Body of pancreas (tissue), 4 donors: Measurements from ENCODE around the gene CLPTM1L. TPM values are rescaled to one million over a fixed set of nuclear protein-coding genes. Genes with fewer than 3 reads are reported as not detected.

Experiments
- ATAC-seq: fragments of 150-250 bp; one replicate; pipeline ENCODE4 v1.9.1; 2016
- DNase-seq, 4 donors: peaks; one replicate each; pipeline ENCODE4 v3.0.0-alpha.2; 2019
- H3K27ac ChIP-seq, 4 donors: fragments of 200-600 bp; sonication (generic); 1 replicate in 3 of 4; 2 replicates in 1 of 4; pipeline versions ENCODE4 v1.5.1 to v1.6.1; 2016 to 2019; ENCODE audit warnings: mild to moderate bottlenecking in 1 of 4, mixed read lengths in 1 of 4, moderate library complexity in 1 of 4
- H3K27me3 ChIP-seq, 2 donors: fragments of 200-600 bp; sonication (generic); one replicate each; pipeline ENCODE4 v1.6.0; 2016; ENCODE audit warnings: mild to moderate bottlenecking in 1 of 2
- H3K36me3 ChIP-seq, 2 donors: fragments of 200-600 bp; sonication (generic); replicated peaks in 1 of 2; 2 replicates each; pipeline ENCODE4 v1.5.1; 2016; ENCODE audit warnings: low read depth in 2 of 2; ENCODE audit not compliant: insufficient read depth in 1 of 2
- H3K4me1 ChIP-seq: fragments of 200-600 bp; sonication (generic); one replicate; pipeline ENCODE4 v1.6.0; 2016
- H3K4me3 ChIP-seq, 2 donors: fragments of 200-600 bp; sonication (generic); 1 replicate in 1 of 2; 2 replicates in 1 of 2; pipeline ENCODE4 v1.5.1; 2016 to 2019
- H3K9me3 ChIP-seq, 3 donors: fragments of 200-600 bp; sonication (generic); 1 replicate in 2 of 3; 2 replicates in 1 of 3; pipeline ENCODE4 v1.5.1; 2016
- POLR2A ChIP-seq, 3 donors: fragments of 450-650 bp; IDR thresholded peaks; one replicate each; pipeline ENCODE4 v1.6.1; 2016; ENCODE audit warnings: antibody characterized with exemption in 3 of 3, mild to moderate bottlenecking in 2 of 3
- WGBS, 2 donors: methylation state at CpG; one replicate each; pipeline ENCODE4 v1.1.5; 2017; 5-methylcytosine and 5-hydroxymethylcytosine counted together
- intact Hi-C: fragments of 100-400 bp; cut with DNase I; formaldehyde crosslinking; loops from one replicate; pipeline ENCODE4 v1.15.1; 2023
- total RNA-seq, 2 donors: library from RNA; depleted of rRNA; stranded (reverse); fragments of >200 nt; gene quantifications; one replicate each; pipeline ENCODE4 v1.1.0, GENCODE V29; 2016
- TF ChIP-seq, protein P1 (sequence below), 7 experiments: fragments of 450-650 bp in 4 of 7; fragments of 200-600 bp in 3 of 7; sonication (generic) in 3 of 7; IDR thresholded peaks; one replicate each; pipeline ENCODE4 v1.5.1; 2016 to 2019; ENCODE audit warnings: antibody characterized with exemption in 7 of 7

The CLPTM1L gene
- total RNA-seq, 2 donors from 2014 or later = 91.3 to 109 TPM

DNA sequence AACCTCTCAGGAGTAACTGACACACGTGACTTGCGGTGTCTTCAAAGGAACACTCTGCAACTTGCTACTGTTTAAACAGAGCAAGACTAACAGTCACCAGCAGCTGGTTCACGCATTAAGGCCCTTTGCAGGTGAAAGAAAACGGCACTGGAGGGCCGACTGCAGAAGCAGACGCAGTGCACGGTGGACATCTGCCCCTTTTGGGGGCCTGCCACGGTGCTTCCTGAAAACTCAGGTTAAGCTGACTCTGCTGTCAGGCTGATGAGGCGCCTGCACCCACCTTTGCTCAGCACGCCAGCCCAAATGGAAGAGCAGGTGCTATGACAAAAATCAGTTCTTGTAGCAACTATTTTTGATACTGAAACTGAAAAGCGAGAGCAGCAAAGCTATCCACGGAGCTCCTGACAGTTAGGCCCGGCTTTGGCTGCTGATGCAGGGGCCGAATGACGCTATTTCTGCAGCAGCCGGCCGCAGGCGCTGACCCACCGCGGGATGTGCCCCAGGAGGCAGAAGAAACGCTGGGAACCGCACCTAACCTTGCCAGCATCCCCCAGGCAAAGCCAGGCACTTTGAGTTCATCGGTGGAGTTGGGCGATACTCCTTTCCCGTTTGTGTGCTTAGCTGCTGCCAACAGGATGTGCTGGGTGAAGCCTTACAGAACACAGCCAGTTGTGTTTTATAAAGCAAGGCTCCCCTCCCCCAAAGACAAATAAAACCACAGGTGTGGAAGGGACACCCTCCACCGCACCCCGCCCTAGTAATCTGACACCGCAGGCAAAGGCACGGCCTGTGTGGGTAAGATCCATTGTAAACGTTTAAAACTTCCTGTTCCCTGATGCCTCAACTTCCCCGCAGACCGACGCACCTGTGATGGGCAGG lies 29.0 kb downstream of the CLPTM1L start:
- peaks cover 21% of the 10 kb centered on the region for H3K4me1 ChIP-seq
- H3K27ac ChIP-seq = peak overlapping the region; percentile 76 to 88 (median 84)
- intact Hi-C loops = no loop called here
- TF ChIP-seq, protein P1, sequence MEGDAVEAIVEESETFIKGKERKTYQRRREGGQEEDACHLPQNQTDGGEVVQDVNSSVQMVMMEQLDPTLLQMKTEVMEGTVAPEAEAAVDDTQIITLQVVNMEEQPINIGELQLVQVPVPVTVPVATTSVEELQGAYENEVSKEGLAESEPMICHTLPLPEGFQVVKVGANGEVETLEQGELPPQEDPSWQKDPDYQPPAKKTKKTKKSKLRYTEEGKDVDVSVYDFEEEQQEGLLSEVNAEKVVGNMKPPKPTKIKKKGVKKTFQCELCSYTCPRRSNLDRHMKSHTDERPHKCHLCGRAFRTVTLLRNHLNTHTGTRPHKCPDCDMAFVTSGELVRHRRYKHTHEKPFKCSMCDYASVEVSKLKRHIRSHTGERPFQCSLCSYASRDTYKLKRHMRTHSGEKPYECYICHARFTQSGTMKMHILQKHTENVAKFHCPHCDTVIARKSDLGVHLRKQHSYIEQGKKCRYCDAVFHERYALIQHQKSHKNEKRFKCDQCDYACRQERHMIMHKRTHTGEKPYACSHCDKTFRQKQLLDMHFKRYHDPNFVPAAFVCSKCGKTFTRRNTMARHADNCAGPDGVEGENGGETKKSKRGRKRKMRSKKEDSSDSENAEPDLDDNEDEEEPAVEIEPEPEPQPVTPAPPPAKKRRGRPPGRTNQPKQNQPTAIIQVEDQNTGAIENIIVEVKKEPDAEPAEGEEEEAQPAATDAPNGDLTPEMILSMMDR (IDR thresholded peaks at IDR 0.05) = no peak
- peak in 2 of 3 donors; percentile 55 to 68 for TF ChIP-seq POLR2A (IDR thresholded peaks at IDR 0.05)
- no peaks in the 10 kb centered on the region for H3K9me3 ChIP-seq
- H3K36me3 ChIP-seq = peaks cover 0 to 19% of the 10 kb centered on the region in 2 donors
- no peaks in the 10 kb centered on the region for H3K27me3 ChIP-seq
- 6 to 7% methylated on average over 31 to 33 of the region's 33 CpGs for WGBS, 2 donors
- H3K4me3 ChIP-seq = no peak overlapping the region
- ATAC-seq (peak; percentile 96), DNase-seq (peak; percentile 81 to 94 (median 90))

DNA sequence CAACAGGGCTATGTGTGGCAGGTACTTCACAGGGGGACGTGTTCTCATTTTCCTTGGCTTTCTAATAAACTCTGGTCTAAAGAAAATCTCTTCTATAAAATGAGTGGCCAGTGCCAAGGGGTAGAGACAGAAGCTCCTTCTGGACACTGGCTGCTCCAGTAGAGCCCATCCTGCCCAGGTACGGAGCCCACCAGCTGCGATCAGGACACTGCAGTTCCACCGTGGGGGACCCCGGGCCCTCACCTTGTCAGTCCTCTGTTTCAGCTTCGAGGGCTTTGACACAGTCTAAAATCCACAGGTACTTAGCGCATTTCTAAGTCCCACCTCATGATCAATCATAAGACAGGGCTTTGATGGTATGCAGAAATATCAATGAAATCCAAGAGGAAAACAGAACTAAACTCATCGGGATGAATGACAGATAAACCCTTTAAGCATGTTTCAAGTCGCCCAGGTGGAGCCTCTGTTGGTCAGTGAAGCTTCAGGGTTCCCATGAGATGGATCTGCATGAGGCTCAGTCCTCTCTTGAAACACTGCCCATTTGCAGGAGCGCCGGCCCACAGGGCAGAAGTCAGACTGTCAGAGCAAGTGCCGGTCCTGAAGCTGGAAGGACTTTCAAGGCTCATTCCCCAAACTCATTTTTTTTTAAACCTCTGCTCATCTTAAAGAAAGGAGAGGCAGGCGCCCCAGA lies 29.7 kb downstream of the CLPTM1L start:
- H3K27ac ChIP-seq = peak overlapping the region; percentile 76 to 88 (median 84)
- WGBS, 2 donors = 55 to 56% methylated on average over 10 to 13 of the region's 13 CpGs
- ATAC-seq (no peak), DNase-seq (no peak)
- H3K4me3 ChIP-seq = no peak overlapping the region
- intact Hi-C loops = no loop called here
- TF ChIP-seq, protein P1 (IDR thresholded peaks at IDR 0.05) = no peak
- no peak for TF ChIP-seq POLR2A (IDR thresholded peaks at IDR 0.05)
- H3K9me3 ChIP-seq = no peaks in the 10 kb centered on the region
- H3K4me1 ChIP-seq = peaks cover 21% of the 10 kb centered on the region
- H3K36me3 ChIP-seq = peaks cover 0 to 13% of the 10 kb centered on the region in 2 donors
- H3K27me3 ChIP-seq = no peaks in the 10 kb centered on the region

GRCh38 chr5:1314564-1314982 lies 30.3 kb downstream of the CLPTM1L start:
- no peak for ATAC-seq
- H3K9me3 ChIP-seq = no peaks in the 10 kb centered on the region
- H3K4me1 ChIP-seq = peaks cover 21% of the 10 kb centered on the region
- no peak overlapping the region for H3K4me3 ChIP-seq
- H3K36me3 ChIP-seq = peaks cover 0 to 9% of the 10 kb centered on the region in 2 donors
- TF ChIP-seq POLR2A (IDR thresholded peaks at IDR 0.05) = no peak
- TF ChIP-seq, protein P1 (IDR thresholded peaks at IDR 0.05) = no peak
- no peak for DNase-seq
- no peak overlapping the region for H3K27ac ChIP-seq
- intact Hi-C loops = no loop called here
- 96% methylated on average over 10 to 12 of the region's 13 CpGs for WGBS, 2 donors
- no peaks in the 10 kb centered on the region for H3K27me3 ChIP-seq

DNA sequence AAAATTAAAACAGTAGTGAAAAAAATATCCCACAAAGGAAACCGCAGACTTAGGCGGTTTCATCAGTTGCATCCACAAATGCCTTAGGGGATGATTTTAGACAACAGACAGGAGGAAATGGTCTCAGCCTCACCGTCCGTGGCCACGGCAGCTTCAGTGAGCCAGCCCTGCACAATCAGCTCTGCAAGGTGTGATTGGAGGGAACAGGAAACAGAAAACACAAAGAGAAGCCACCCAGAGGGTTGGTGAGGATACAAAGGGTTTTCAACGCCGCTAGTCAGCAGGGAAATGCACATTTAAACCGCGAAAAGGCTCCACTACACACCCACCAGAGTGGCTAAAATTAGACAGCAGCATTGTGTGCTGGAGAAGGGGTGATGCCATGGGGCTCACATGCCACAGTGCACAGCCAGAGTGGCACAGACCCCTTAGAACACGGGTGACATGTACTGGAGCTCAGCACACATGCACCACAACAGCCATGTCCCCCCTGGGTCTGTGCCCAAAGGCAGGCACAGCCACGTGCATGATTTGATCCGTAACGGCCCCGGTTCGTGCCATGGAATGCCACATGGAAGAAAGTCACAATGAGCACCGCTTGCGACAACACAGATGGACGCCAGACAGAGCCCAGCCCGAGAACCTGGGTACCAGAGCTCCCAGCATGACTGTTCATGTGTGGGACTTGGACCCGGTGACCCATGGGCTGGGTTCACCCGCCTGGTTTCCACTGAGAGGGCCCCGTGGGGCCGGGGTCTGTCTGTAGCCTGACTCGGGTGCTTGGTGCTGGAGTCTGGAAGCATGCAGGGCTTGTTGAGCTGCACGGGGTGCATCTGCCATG lies 31.7 kb downstream of the CLPTM1L start:
- 71 to 77% methylated on average over 23 to 24 of the region's 25 CpGs for WGBS, 2 donors
- intact Hi-C loops = no loop called here

More for the DNA sequence above, 31.7 kb downstream of the CLPTM1L start:
- no peaks in the 10 kb centered on the region for H3K27me3 ChIP-seq
- no peaks in the 10 kb centered on the region for H3K9me3 ChIP-seq
- H3K36me3 ChIP-seq = peaks cover 0 to 4% of the 10 kb centered on the region in 2 donors
- no peak for DNase-seq
- TF ChIP-seq, protein P1 (IDR thresholded peaks at IDR 0.05) = no peak
- TF ChIP-seq POLR2A (IDR thresholded peaks at IDR 0.05) = no peak
- H3K27ac ChIP-seq = no peak overlapping the region
- ATAC-seq = no peak
- H3K4me3 ChIP-seq = no peak overlapping the region
- H3K4me1 ChIP-seq = peaks cover 21% of the 10 kb centered on the region
